Measurements from ENCODE around the gene TOM1L2. TPM values are rescaled to one million over a fixed set of nuclear protein-coding genes. Genes with fewer than 3 reads are reported as not detected.

Gene TOM1L2
- total and polyA plus RNA-seq, 4 experiments from 2014 or later: 1.6 to 63.1 (median 35.7) TPM

DNA sequence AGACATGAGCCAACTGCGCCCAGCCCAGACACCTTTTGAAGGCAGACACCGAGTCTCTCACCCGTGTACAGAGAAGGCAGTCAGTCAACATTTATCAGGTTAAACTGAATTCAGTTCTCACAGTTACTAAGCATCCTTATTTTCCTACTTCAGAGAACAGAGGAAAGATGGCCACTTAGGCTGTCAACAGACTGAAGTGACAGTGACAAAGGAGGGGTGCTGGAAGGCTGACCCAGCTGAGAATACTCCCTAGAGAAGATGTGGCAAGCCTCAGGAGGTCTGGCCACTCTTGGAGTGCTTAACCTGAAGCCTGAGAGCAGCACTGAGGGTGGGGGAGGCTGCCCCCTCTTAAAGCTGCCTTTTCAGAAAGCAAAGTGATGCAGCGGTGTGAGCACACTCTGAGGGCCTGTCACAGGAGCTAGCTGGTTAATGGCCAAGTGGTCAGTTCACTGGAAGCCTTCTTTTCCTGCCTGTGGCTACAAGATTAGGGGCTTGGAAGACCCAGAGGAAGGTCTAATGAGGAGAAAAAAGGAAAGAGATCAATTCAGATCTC lies 84.4 kb downstream of the TOM1L2 start:
- H3K27ac Mint-ChIP-seq: peak overlapping the region in 1 of 7 donors; percentile 62
- no peaks in the 10 kb centered on the region for H3K9me3 Mint-ChIP-seq
- no peak for DNase-seq
- no peak overlapping the region for H3K4me3 Mint-ChIP-seq
- H3K27me3 Mint-ChIP-seq: no peaks in the 10 kb centered on the region
- ChIA-PET CTCF (ENCODE audit: partially characterized antibody) (interaction anchor here (0.7 to 1.5 kb wide), 2 partner anchors 27 to 31 kb away, joined by 3 read pairs; no protein-coding TSS in a partner anchor), POLR2A (ENCODE audit: partially characterized antibody) (interaction anchor here (1.5 kb wide), 1 partner anchor 14 kb away, joined by 6 read pairs; no protein-coding TSS in a partner anchor)
- no peaks in the 10 kb centered on the region for H3K27me3 ChIP-seq (ENCODE audit: insufficient read depth, low read length)
- no peaks in the 10 kb centered on the region for H3K9me3 ChIP-seq (ENCODE audit: control insufficient read depth in 1 of 2, low read length in 2 of 2)
- intact Hi-C loops (cut with micrococcal nuclease): no loop called here
- peaks cover 30 to 41% of the 10 kb centered on the region in 2 donors for H3K36me3 Mint-ChIP-seq
- H3K36me3 ChIP-seq (ENCODE audit: insufficient read depth, low read length): peaks cover 12% of the 10 kb centered on the region
- no peak overlapping the region for H3K27ac ChIP-seq (ENCODE audit: low read depth, low read length)
- H3K4me3 ChIP-seq (ENCODE audit: low read length in 2 of 2): no peak overlapping the region
- peaks cover 0 to 4% (median 3%) of the 10 kb centered on the region in 4 donors for H3K4me1 Mint-ChIP-seq
- no peaks in the 10 kb centered on the region for H3K4me1 ChIP-seq (ENCODE audit: insufficient read depth, low read length)

DNA sequence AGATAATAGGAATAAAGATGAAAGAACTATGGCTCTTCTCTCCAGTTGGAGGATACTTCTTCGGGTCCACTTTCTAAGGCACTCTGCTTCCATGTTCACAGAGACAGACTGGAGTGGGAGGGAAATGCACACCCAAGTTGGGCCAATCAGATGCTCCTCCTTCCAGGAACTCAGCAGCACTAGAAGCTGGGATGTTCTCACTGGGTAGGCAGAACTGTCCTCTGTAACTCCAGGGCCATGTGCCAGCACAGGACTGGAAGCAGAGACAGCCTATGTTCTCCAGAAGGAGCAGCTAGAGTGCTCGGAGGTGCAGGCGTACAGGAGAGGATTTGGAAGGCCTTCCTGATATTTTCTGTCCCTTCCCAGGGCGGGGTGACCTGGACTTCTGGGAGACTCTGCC lies 85.5 kb downstream of the TOM1L2 start:
- Histone ChIP-seq H3K36me3 (ENCODE audit: insufficient read depth, low read length) (peaks cover 8% of the 10 kb centered on the region), H3K27me3 (ENCODE audit: insufficient read depth, low read length) (no peaks in the 10 kb centered on the region), H3K4me3 (ENCODE audit: low read length in 2 of 2) (no peak overlapping the region), H3K27ac (ENCODE audit: low read depth, low read length) (no peak overlapping the region), H3K4me1 (ENCODE audit: insufficient read depth, low read length) (no peaks in the 10 kb centered on the region), H3K9me3 (ENCODE audit: control insufficient read depth in 1 of 2, low read length in 2 of 2) (no peaks in the 10 kb centered on the region)
- POLR2A ChIA-PET (ENCODE audit: partially characterized antibody): interaction anchor here (0.6 kb wide), 1 partner anchor 149 kb away, joined by 3 read pairs; no protein-coding TSS in a partner anchor
- Mint-ChIP-seq H3K9me3 (no peaks in the 10 kb centered on the region), H3K27me3 (no peaks in the 10 kb centered on the region), H3K4me3 (no peak overlapping the region), H3K4me1 (peaks cover 0 to 4% (median 3%) of the 10 kb centered on the region in 4 donors), H3K27ac (peak overlapping the region in 2 of 7 donors; percentile 30 to 57), H3K36me3 (peaks cover 20 to 39% of the 10 kb centered on the region in 2 donors)
- intact Hi-C loops (cut with micrococcal nuclease): no loop called here
- DNase-seq: no peak
- CTCF ChIA-PET (ENCODE audit: partially characterized antibody): interaction anchor here (0.7 to 1.2 kb wide), 2 partner anchors 147 to 149 kb away, joined by 3 to 5 read pairs; no protein-coding TSS in a partner anchor

DNA sequence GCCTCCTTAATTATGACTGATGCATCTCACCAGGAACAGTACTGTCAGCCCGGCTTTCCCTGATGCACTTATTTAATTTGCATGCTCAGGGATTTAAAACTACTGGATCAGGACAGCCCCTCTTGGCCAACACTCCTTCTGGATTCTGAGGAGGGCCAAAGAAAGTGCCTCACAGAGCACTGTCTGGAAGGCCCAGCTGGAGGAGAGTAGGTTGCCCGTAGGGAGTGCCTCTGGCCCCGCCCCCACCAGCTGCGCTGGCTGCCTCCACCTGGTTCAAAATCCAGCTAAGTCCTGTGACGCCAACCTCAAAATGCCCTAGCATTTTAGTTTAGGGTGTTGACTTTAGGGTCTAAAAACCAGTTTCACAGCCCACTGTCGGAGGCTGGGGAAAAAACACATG lies 86.0 kb downstream of the TOM1L2 start:
- no peak overlapping the region for H3K4me3 Mint-ChIP-seq
- Histone ChIP-seq H3K27me3 (ENCODE audit: insufficient read depth, low read length) (no peaks in the 10 kb centered on the region), H3K36me3 (ENCODE audit: insufficient read depth, low read length) (peaks cover 8% of the 10 kb centered on the region), H3K27ac (ENCODE audit: low read depth, low read length) (no peak overlapping the region), H3K4me1 (ENCODE audit: insufficient read depth, low read length) (no peaks in the 10 kb centered on the region), H3K9me3 (ENCODE audit: control insufficient read depth in 1 of 2, low read length in 2 of 2) (no peaks in the 10 kb centered on the region), H3K4me3 (ENCODE audit: low read length in 2 of 2) (no peak overlapping the region)
- H3K36me3 Mint-ChIP-seq: peaks cover 21 to 40% of the 10 kb centered on the region in 2 donors
- intact Hi-C loops (cut with micrococcal nuclease): no loop called here
- H3K9me3 Mint-ChIP-seq: no peaks in the 10 kb centered on the region
- H3K4me1 Mint-ChIP-seq: peaks cover 0 to 4% (median 2%) of the 10 kb centered on the region in 4 donors
- no peak overlapping the region for H3K27ac Mint-ChIP-seq
- DNase-seq: no peak
- H3K27me3 Mint-ChIP-seq: no peaks in the 10 kb centered on the region
- ChIA-PET CTCF (ENCODE audit: partially characterized antibody) (interaction anchor here (1.2 kb wide), 1 partner anchor 147 kb away, joined by 5 read pairs; no protein-coding TSS in a partner anchor), POLR2A (ENCODE audit: partially characterized antibody) (no interaction called here)

DNA sequence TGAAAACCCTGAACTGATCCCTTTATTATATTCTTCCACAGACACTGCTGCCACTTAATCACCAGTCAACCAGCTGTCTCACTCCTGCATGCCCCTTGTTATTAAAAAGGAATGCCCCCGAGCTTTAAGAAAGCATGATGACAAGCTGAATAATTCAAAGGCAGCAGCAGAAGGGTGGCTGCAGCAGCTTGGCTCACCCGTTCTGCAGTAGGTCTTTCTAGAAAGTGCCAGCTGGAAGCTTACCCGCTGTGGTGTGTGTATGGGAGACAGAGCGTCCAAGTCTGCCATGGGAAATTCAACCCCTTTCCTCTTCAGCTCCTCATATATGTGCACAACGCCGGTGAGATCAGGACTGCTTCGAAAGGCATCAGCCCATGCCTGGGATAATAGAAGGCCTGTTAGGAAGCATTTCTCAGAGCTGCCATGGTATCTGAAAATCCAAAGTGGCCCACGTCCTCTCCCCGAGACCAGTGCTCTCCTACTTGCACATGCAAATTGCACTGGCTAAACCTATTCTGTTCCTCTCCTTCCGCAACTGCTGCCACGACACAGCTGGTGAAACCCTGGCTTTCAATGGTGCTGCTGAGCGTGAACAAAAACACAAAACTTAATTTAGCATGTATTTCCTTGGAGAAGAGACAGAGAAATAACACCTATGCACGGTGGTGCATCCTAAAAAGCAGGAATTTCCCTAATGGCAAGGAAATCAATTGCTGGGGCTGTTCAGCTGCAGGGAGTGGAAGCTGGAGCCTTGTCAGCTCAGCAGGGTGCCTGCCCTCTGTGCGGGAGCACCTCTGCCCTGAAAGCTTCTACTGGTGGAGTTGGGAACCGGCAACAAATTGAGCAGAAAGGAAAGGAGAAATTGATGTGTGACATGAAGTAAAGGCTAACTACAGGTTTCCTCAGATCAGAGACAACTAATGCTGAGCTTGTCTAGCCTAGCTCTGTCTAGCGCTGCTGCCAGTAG lies 87.5 kb downstream of the TOM1L2 start:
- POLR2A ChIA-PET (ENCODE audit: partially characterized antibody): no interaction called here
- Histone ChIP-seq H3K9me3 (ENCODE audit: control insufficient read depth in 1 of 2, low read length in 2 of 2) (no peaks in the 10 kb centered on the region), H3K4me1 (ENCODE audit: insufficient read depth, low read length) (no peaks in the 10 kb centered on the region), H3K27ac (ENCODE audit: low read depth, low read length) (no peak overlapping the region), H3K4me3 (ENCODE audit: low read length in 2 of 2) (no peak overlapping the region), H3K27me3 (ENCODE audit: insufficient read depth, low read length) (no peaks in the 10 kb centered on the region), H3K36me3 (ENCODE audit: insufficient read depth, low read length) (peaks cover 8% of the 10 kb centered on the region)
- Mint-ChIP-seq H3K4me1 (peaks cover 0 to 1% (median 0%) of the 10 kb centered on the region in 4 donors), H3K36me3 (peaks cover 31 to 48% of the 10 kb centered on the region in 2 donors), H3K4me3 (no peak overlapping the region), H3K27me3 (no peaks in the 10 kb centered on the region), H3K27ac (peak overlapping the region in 1 of 7 donors; percentile 62), H3K9me3 (no peaks in the 10 kb centered on the region)
- DNase-seq: no peak
- intact Hi-C loops (cut with micrococcal nuclease): no loop called here
- CTCF ChIA-PET (ENCODE audit: partially characterized antibody): interaction anchor here (0.7 to 1.9 kb wide), 4 partner anchors 8 to 149 kb away, joined by 3 to 5 read pairs (median 4); no protein-coding TSS in a partner anchor

DNA sequence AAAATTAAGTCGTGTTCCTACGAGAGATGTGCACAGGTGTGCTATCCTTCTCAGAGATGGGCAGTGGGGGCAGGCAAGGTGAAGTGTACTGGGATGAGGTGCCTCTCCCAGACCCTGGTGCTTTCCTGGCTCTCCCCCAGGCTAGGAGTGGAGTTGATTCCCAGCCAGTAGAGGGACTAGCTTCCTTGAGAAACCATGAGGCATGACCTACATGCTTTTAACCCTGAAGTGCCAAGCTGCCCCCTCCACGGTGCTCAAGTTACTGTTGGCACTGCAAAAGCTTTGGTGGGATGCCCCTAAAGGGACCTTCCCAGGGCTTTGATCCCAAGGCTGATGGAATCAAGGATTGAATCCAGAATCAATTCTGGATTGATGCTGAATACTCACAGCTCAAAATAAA lies 88.4 kb downstream of the TOM1L2 start:
- H3K27me3 ChIP-seq (ENCODE audit: insufficient read depth, low read length): no peaks in the 10 kb centered on the region
- no peak overlapping the region for H3K27ac ChIP-seq (ENCODE audit: low read depth, low read length)
- DNase-seq: no peak
- intact Hi-C loops (cut with micrococcal nuclease): no loop called here
- peaks cover 12% of the 10 kb centered on the region for H3K36me3 ChIP-seq (ENCODE audit: insufficient read depth, low read length)
- no peaks in the 10 kb centered on the region for H3K9me3 ChIP-seq (ENCODE audit: control insufficient read depth in 1 of 2, low read length in 2 of 2)
- no peak overlapping the region for H3K4me3 ChIP-seq (ENCODE audit: low read length in 2 of 2)
- Mint-ChIP-seq H3K36me3 (peaks cover 36 to 57% of the 10 kb centered on the region in 2 donors), H3K4me3 (no peak overlapping the region), H3K27ac (no peak overlapping the region), H3K27me3 (no peaks in the 10 kb centered on the region), H3K4me1 (peaks cover 0 to 1% (median 0%) of the 10 kb centered on the region in 4 donors), H3K9me3 (no peaks in the 10 kb centered on the region)
- no peaks in the 10 kb centered on the region for H3K4me1 ChIP-seq (ENCODE audit: insufficient read depth, low read length)
- POLR2A ChIA-PET (ENCODE audit: partially characterized antibody): no interaction called here
- CTCF ChIA-PET (ENCODE audit: partially characterized antibody): interaction anchor here (0.9 to 1.9 kb wide), 2 partner anchors 22 to 150 kb away, joined by 3 to 5 read pairs; no protein-coding TSS in a partner anchor

DNA sequence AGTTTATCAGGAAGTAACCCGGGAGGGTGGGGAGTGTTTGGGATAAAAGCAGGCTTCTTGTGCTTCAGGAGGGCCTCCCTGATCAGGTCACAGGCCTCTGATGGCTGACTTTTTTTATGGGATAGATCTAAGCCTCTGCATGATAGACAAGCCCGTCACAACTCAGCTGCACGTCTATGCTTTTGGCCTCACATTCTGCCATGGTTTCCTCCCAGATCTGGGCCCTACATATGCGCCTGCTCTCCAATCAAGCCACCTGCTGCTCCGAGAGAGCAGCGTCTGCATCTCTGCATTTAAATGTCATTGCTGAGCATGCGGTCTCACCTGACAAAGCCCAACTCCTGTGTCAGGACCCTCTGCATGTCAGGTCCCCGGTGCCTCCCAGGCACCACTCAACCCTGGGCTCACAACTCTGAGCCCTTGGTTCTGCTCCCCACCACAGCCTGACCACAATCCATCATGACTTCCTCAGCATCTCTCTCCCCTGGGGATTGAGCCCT lies 90.1 kb downstream of the TOM1L2 start:
- Mint-ChIP-seq H3K4me3 (no peak overlapping the region), H3K36me3 (peaks cover 48 to 67% of the 10 kb centered on the region in 2 donors), H3K27me3 (no peaks in the 10 kb centered on the region), H3K27ac (no peak overlapping the region), H3K9me3 (no peaks in the 10 kb centered on the region), H3K4me1 (peaks cover 0 to 1% (median 0%) of the 10 kb centered on the region in 4 donors)
- no peaks in the 10 kb centered on the region for H3K4me1 ChIP-seq (ENCODE audit: insufficient read depth, low read length)
- no peak for DNase-seq
- no peak overlapping the region for H3K4me3 ChIP-seq (ENCODE audit: low read length in 2 of 2)
- ChIA-PET CTCF (ENCODE audit: partially characterized antibody) (no interaction called here), POLR2A (ENCODE audit: partially characterized antibody) (no interaction called here)
- no peaks in the 10 kb centered on the region for H3K9me3 ChIP-seq (ENCODE audit: control insufficient read depth in 1 of 2, low read length in 2 of 2)
- H3K27me3 ChIP-seq (ENCODE audit: insufficient read depth, low read length): no peaks in the 10 kb centered on the region
- intact Hi-C loops (cut with micrococcal nuclease): no loop called here
- H3K27ac ChIP-seq (ENCODE audit: low read depth, low read length): no peak overlapping the region
- H3K36me3 ChIP-seq (ENCODE audit: insufficient read depth, low read length): peaks cover 28% of the 10 kb centered on the region

Data from CD4-positive, alpha-beta memory T cell (primary cell).